Neural cell (in vitro differentiated cells): ENCODE measurements around the gene MAPK7. TPM values are rescaled to one million over a fixed set of nuclear protein-coding genes. Genes with fewer than 3 reads are reported as not detected.

Experiments used
- H2AFZ ChIP-seq: fragments of 200-600, 300-800 bp; sonication (generic), shearing (Covaris generic); 2 replicates; pipeline ENCODE4 v1.6.0; 2014; ENCODE audit warnings: low read depth, mild to moderate bottlenecking, antibody characterized with exemption, low read length, moderate library complexity
- H3F3A ChIP-seq: fragments of 200-600 bp; shearing (Covaris generic); 2 replicates; pipeline ENCODE4 v1.6.1; 2016; ENCODE audit warnings: mild to moderate bottlenecking, moderate library complexity, mixed read lengths, antibody characterized with exemption, low read length; ENCODE audit not compliant: insufficient read depth, poor library complexity, severe bottlenecking
- H3K27ac ChIP-seq: fragments of 200-600, 300-800 bp; sonication (generic), shearing (Covaris generic); 2 replicates; pipeline ENCODE4 v1.5.1; 2014; ENCODE audit warnings: mild to moderate bottlenecking, low read length, moderate library complexity
- H3K27me3 ChIP-seq: fragments of 300-800, 200-600 bp; sonication (generic), shearing (Covaris generic); 2 replicates; pipeline ENCODE4 v1.6.0; 2014; ENCODE audit warnings: mild to moderate bottlenecking, low read depth, low read length, moderate library complexity; ENCODE audit not compliant: insufficient read depth
- H3K36me3 ChIP-seq: fragments of 300-800, 200-600 bp; sonication (generic), shearing (Covaris generic); 2 replicates; pipeline ENCODE4 v1.5.1; 2014; ENCODE audit warnings: mild to moderate bottlenecking, antibody characterized with exemption, low read length, moderate library complexity; ENCODE audit not compliant: insufficient read depth
- H3K4me2 ChIP-seq: fragments of 300-800, 200-600 bp; sonication (generic), shearing (Covaris generic); 2 replicates; pipeline ENCODE4 v1.6.0; 2014; ENCODE audit warnings: mild to moderate bottlenecking, low read length
- H3K4me3 ChIP-seq: fragments of 300-800, 200-600 bp; sonication (generic), shearing (Covaris generic); 2 replicates; pipeline ENCODE4 v1.5.1; 2014; ENCODE audit warnings: mild to moderate bottlenecking, low read length, moderate library complexity
- H3K79me2 ChIP-seq: fragments of 200-600 bp; shearing (Covaris generic); replicated peaks from 2 replicates; pipeline ENCODE4 v1.6.0; 2014; ENCODE audit warnings: mild to moderate bottlenecking, low read length, moderate library complexity; ENCODE audit not compliant: insufficient read depth
- H3K9ac ChIP-seq: fragments of 300-800, 200-600 bp; sonication (generic), shearing (Covaris generic); 2 replicates; pipeline ENCODE4 v1.6.1; 2016; ENCODE audit warnings: mild to moderate bottlenecking, low read length, mixed read lengths
- H3K9me2 ChIP-seq: fragments of 200-600 bp; shearing (Covaris generic); 2 replicates; pipeline ENCODE4 v1.6.1; 2016; ENCODE audit warnings: mild to moderate bottlenecking, low read length, mixed read lengths; ENCODE audit not compliant: insufficient read depth
- H3K9me3 ChIP-seq: fragments of 200-600, 300-800 bp; sonication (generic), shearing (Covaris generic); 2 replicates; pipeline ENCODE4 v1.6.1; 2016; ENCODE audit warnings: mild to moderate bottlenecking, mixed run types, low read length, moderate library complexity, mixed read lengths
- H4K20me1 ChIP-seq: fragments of 200-600 bp; shearing (Covaris generic); 2 replicates; pipeline ENCODE4 v1.6.1; 2016; ENCODE audit warnings: mild to moderate bottlenecking, mixed run types; ENCODE audit not compliant: insufficient read depth
- CTCF ChIP-seq: fragments of 450-650 bp; IDR thresholded peaks from 2 replicates; pipeline ENCODE4 v1.5.1; 2014; ENCODE audit warnings: antibody characterized with exemption, mild to moderate bottlenecking, moderate library complexity; ENCODE audit not compliant: poor library complexity, severe bottlenecking
- EP300 ChIP-seq: fragments of 450-650 bp; conservative IDR thresholded peaks from 2 replicates; pipeline ENCODE4 v1.6.1; 2014; ENCODE audit warnings: antibody characterized with exemption, mild to moderate bottlenecking, moderate library complexity; ENCODE audit not compliant: poor library complexity, severe bottlenecking
- EZH2 ChIP-seq: fragments of 200-600, 300-800 bp; shearing (Covaris generic), sonication (generic); IDR thresholded peaks from 2 replicates; pipeline ENCODE4 v1.6.1; 2014; ENCODE audit warnings: antibody characterized with exemption, low read length, borderline replicate concordance, mild to moderate bottlenecking; ENCODE audit not compliant: insufficient read depth, poor library complexity, severe bottlenecking
- MXI1 ChIP-seq: fragments of 450-650 bp; conservative IDR thresholded peaks from 2 replicates; pipeline ENCODE4 v1.6.1; 2014; ENCODE audit warnings: antibody characterized with exemption, mild to moderate bottlenecking; ENCODE audit not compliant: poor library complexity, severe bottlenecking
- POLR2AphosphoS5 ChIP-seq: IDR thresholded peaks from 2 replicates; pipeline ENCODE4 v1.6.1; 2012
- RAD21 ChIP-seq: fragments of 450-650 bp; conservative IDR thresholded peaks from 2 replicates; pipeline ENCODE4 v1.6.1; 2014; ENCODE audit warnings: antibody characterized with exemption, mild to moderate bottlenecking, moderate library complexity
- SMC3 ChIP-seq: fragments of 450-650 bp; conservative IDR thresholded peaks from 2 replicates; pipeline ENCODE4 v1.6.1; 2014; ENCODE audit warnings: antibody characterized with exemption, mild to moderate bottlenecking, moderate library complexity; ENCODE audit not compliant: poor library complexity
- TAF1 ChIP-seq: IDR thresholded peaks from 2 replicates; pipeline ENCODE4 v1.6.1; 2012; ENCODE audit warnings: low read depth
- polyA plus RNA-seq: library from polyadenylated mRNA; depleted of rRNA; stranded (reverse); fragments of >200 nt; gene quantifications from 2 replicates; pipeline ENCODE4 v1.2.3, GENCODE V29; 2014
- TF ChIP-seq, protein P1 (sequence below): IDR thresholded peaks from 2 replicates; pipeline ENCODE4 v1.6.1; 2012; ENCODE audit warnings: borderline replicate concordance

The MAPK7 gene
- polyA plus RNA-seq, 1 donor from 2014 or later = 18.8 TPM

GRCh38 chr17:19357351-19357750, 20.9 kb upstream of the MAPK7 start:
- no peaks in the 10 kb centered on the region for H3K9me3 ChIP-seq
- no peaks in the 10 kb centered on the region for H3K9me2 ChIP-seq
- H3K4me3 ChIP-seq = no peak overlapping the region
- TF ChIP-seq CTCF (no peak), EZH2 (no peak), TAF1 (no peak), POLR2AphosphoS5 (no peak), EP300 (no peak), RAD21 (no peak), MXI1 (no peak), SMC3 (no peak)
- TF ChIP-seq, protein P1, sequence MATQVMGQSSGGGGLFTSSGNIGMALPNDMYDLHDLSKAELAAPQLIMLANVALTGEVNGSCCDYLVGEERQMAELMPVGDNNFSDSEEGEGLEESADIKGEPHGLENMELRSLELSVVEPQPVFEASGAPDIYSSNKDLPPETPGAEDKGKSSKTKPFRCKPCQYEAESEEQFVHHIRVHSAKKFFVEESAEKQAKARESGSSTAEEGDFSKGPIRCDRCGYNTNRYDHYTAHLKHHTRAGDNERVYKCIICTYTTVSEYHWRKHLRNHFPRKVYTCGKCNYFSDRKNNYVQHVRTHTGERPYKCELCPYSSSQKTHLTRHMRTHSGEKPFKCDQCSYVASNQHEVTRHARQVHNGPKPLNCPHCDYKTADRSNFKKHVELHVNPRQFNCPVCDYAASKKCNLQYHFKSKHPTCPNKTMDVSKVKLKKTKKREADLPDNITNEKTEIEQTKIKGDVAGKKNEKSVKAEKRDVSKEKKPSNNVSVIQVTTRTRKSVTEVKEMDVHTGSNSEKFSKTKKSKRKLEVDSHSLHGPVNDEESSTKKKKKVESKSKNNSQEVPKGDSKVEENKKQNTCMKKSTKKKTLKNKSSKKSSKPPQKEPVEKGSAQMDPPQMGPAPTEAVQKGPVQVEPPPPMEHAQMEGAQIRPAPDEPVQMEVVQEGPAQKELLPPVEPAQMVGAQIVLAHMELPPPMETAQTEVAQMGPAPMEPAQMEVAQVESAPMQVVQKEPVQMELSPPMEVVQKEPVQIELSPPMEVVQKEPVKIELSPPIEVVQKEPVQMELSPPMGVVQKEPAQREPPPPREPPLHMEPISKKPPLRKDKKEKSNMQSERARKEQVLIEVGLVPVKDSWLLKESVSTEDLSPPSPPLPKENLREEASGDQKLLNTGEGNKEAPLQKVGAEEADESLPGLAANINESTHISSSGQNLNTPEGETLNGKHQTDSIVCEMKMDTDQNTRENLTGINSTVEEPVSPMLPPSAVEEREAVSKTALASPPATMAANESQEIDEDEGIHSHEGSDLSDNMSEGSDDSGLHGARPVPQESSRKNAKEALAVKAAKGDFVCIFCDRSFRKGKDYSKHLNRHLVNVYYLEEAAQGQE = no peak
- H3F3A ChIP-seq = no peaks in the 10 kb centered on the region
- no peaks in the 10 kb centered on the region for H3K27me3 ChIP-seq
- H3K27ac ChIP-seq = no peak overlapping the region
- H3K4me2 ChIP-seq = no peak overlapping the region
- H4K20me1 ChIP-seq = no peaks in the 10 kb centered on the region
- peaks cover 13% of the 10 kb centered on the region for H3K36me3 ChIP-seq
- no peak overlapping the region for H2AFZ ChIP-seq
- H3K9ac ChIP-seq = no peak overlapping the region
- H3K79me2 ChIP-seq = peaks cover 7% of the 10 kb centered on the region

- no peaks in the 10 kb centered on the region for H3F3A ChIP-seq
- no peaks in the 10 kb centered on the region for H3K9me2 ChIP-seq
- no peaks in the 10 kb centered on the region for H3K9me3 ChIP-seq
- no peak overlapping the region for H3K4me3 ChIP-seq
- H3K9ac ChIP-seq = no peak overlapping the region
- no peaks in the 10 kb centered on the region for H3K27me3 ChIP-seq
- no peak for TF ChIP-seq EZH2
- TF ChIP-seq, protein P1 = no peak
- no peak for TF ChIP-seq TAF1
- TF ChIP-seq MXI1 = no peak
- TF ChIP-seq SMC3 = no peak
- no peak for TF ChIP-seq CTCF
- TF ChIP-seq EP300 = no peak
- no peak for TF ChIP-seq POLR2AphosphoS5
- TF ChIP-seq RAD21 = no peak
- no peaks in the 10 kb centered on the region for H4K20me1 ChIP-seq
- no peak overlapping the region for H3K27ac ChIP-seq
- H3K79me2 ChIP-seq = peaks cover 7% of the 10 kb centered on the region
- H3K36me3 ChIP-seq = peaks cover 13% of the 10 kb centered on the region
- H2AFZ ChIP-seq = no peak overlapping the region
- H3K4me2 ChIP-seq = no peak overlapping the region
Observed at GRCh38 chr17:19357761-19358160, 20.5 kb upstream of the MAPK7 start.
